ENCODE results near the gene NPRL2. TPM values are rescaled to one million over a fixed set of nuclear protein-coding genes. Genes with fewer than 3 reads are reported as not detected.
A peak's percentile ranks its signal among the peaks of the same experiment; 100 is the strongest.

The NPRL2 gene
- total RNA-seq, 1 experiment from 2014 or later, result 24.1 TPM

- Histone ChIP-seq H4K20me1 (ENCODE audit: insufficient read depth) (peaks cover 7% of the 10 kb centered on the region; the same call in 1 of the 2 replicates), H3K4me1 (replicated peaks; ENCODE audit: insufficient read depth) (peaks cover 53% of the 10 kb centered on the region), H3K79me2 (ENCODE audit: low read depth) (peaks cover 32% of the 10 kb centered on the region), H3F3A (ENCODE audit: insufficient read depth, low read depth) (peaks cover 38% of the 10 kb centered on the region), H3K4me3 (no peak overlapping the region), H3K36me3 (ENCODE audit: low read depth) (peaks cover 7% of the 10 kb centered on the region; the same call in 1 of the 2 replicates), H3K9me3 (ENCODE audit: insufficient read depth, low read depth) (no peaks in the 10 kb centered on the region), H2AFZ (no peak overlapping the region), H3K27me3 (ENCODE audit: insufficient read depth, low read depth) (no peaks in the 10 kb centered on the region), H3K4me2 (peak overlapping the region; percentile 91), H3K27ac (no peak overlapping the region), H3K9me2 (ENCODE audit: insufficient read depth) (no peaks in the 10 kb centered on the region)
- no TSS peak for BruUV-seq (replicated peaks)
- ChIA-PET POLR2A (ENCODE audit: unreplicated experiment) (no interaction called here), CTCF (no interaction called here)
- TF ChIP-seq EZH2 (IDR thresholded peaks at IDR 0.05; ENCODE audit: low read depth), result no peak
- TF ChIP-seq CTCF (conservative IDR thresholded peaks at IDR 0.05), result no peak
- DNase-seq, result no peak
- intact Hi-C loops (cut with micrococcal nuclease; ENCODE audit: unreplicated experiment), result no loop called here
Measured at GRCh38 chr3:50318615-50319014, 32.0 kb downstream of the NPRL2 start.

DNA sequence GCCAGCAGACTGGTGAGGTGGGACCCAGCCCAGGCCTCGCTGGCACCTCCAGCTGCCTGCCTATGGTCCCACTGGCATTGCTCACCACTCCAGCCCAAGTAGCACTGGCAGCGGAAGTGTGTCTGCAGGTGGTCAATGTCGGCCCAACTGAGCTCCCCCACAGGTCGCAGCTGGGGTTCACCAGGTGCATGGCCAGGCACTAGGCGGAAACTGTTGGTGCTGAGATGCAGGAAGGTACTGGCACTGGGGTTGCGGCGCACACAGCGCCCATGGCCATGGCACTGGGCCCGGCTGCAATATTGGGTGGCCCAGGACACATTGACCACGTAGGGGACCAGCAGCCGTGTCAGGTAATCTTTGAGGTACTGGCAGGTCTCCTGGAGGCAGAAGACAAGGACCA is 32.4 kb downstream of the NPRL2 start:
- Histone ChIP-seq H2AFZ (no peak overlapping the region), H3K36me3 (ENCODE audit: low read depth) (peaks cover 7% of the 10 kb centered on the region; the same call in 1 of the 2 replicates), H3K27ac (peak overlapping the region; percentile 85), H3F3A (ENCODE audit: insufficient read depth, low read depth) (peaks cover 41% of the 10 kb centered on the region), H3K4me2 (peak overlapping the region; percentile 91), H3K79me2 (ENCODE audit: low read depth) (peaks cover 32% of the 10 kb centered on the region), H4K20me1 (ENCODE audit: insufficient read depth) (peaks cover 7% of the 10 kb centered on the region; the same call in 1 of the 2 replicates), H3K9me2 (ENCODE audit: insufficient read depth) (no peaks in the 10 kb centered on the region), H3K9me3 (ENCODE audit: insufficient read depth, low read depth) (no peaks in the 10 kb centered on the region), H3K4me3 (no peak overlapping the region), H3K4me1 (replicated peaks; ENCODE audit: insufficient read depth) (peaks cover 53% of the 10 kb centered on the region), H3K27me3 (ENCODE audit: insufficient read depth, low read depth) (no peaks in the 10 kb centered on the region)
- no TSS peak for BruUV-seq (replicated peaks)
- no peak for TF ChIP-seq EZH2 (IDR thresholded peaks at IDR 0.05; ENCODE audit: low read depth)
- TF ChIP-seq CTCF (conservative IDR thresholded peaks at IDR 0.05), result no peak
- POLR2A ChIA-PET (ENCODE audit: unreplicated experiment), result interaction anchor here (1.6 kb wide), 1 partner anchor 19 kb away, joined by 36 read pairs; the partner anchor contains the start of genes HYAL3 and NAA80
- intact Hi-C loops (cut with micrococcal nuclease; ENCODE audit: unreplicated experiment), result no loop called here
- CTCF ChIA-PET, result no interaction called here
- DNase-seq, result no peak

- H3K27ac ChIP-seq, result peak overlapping the region; percentile 85
- CTCF ChIA-PET, result interaction anchor here (0.5 to 1.0 kb wide), 4 partner anchors 11 to 71 kb away, joined by 3 to 7 read pairs (median 4); partner anchors contain the start of gene SEMA3B
- peak overlapping the region; percentile 46; the same call in 1 of the 2 replicates for H3K4me3 ChIP-seq
- peaks cover 32% of the 10 kb centered on the region for H3K79me2 ChIP-seq (ENCODE audit: low read depth)
- H2AFZ ChIP-seq, result no peak overlapping the region
- intact Hi-C loops (cut with micrococcal nuclease; ENCODE audit: unreplicated experiment), result loop anchor here (1.0 to 2.0 kb wide), 2 partner anchors 18 to 48 kb away; partner anchors contain the start of genes HYAL3, NAA80 and SEMA3B
- H3K4me1 ChIP-seq (replicated peaks; ENCODE audit: insufficient read depth), result peaks cover 53% of the 10 kb centered on the region
- H4K20me1 ChIP-seq (ENCODE audit: insufficient read depth), result peaks cover 7% of the 10 kb centered on the region; the same call in 1 of the 2 replicates
- no peaks in the 10 kb centered on the region for H3K9me2 ChIP-seq (ENCODE audit: insufficient read depth)
- TSS peak; percentile 96 for BruUV-seq (replicated peaks)
- peaks cover 7% of the 10 kb centered on the region; the same call in 1 of the 2 replicates for H3K36me3 ChIP-seq (ENCODE audit: low read depth)
- H3K9me3 ChIP-seq (ENCODE audit: insufficient read depth, low read depth), result no peaks in the 10 kb centered on the region
- POLR2A ChIA-PET (ENCODE audit: unreplicated experiment), result interaction anchor here (0.5 to 1.6 kb wide), 9 partner anchors 15 to 252 kb away, joined by 3 to 36 read pairs (median 4); partner anchors contain the start of genes HEMK1, HYAL3, IFRD2 and NAA80
- DNase-seq, result peak in 1 of 2 experiments; percentile 62
- no peak for TF ChIP-seq CTCF (conservative IDR thresholded peaks at IDR 0.05)
- no peak for TF ChIP-seq EZH2 (IDR thresholded peaks at IDR 0.05; ENCODE audit: low read depth)
- peaks cover 42% of the 10 kb centered on the region for H3F3A ChIP-seq (ENCODE audit: insufficient read depth, low read depth)
- H3K27me3 ChIP-seq (ENCODE audit: insufficient read depth, low read depth), result no peaks in the 10 kb centered on the region
- peak overlapping the region; percentile 91 for H3K4me2 ChIP-seq
Measured at GRCh38 chr3:50317300-50317699, 33.3 kb downstream of the NPRL2 start.

All from PC-9 (cell line).